Spinal cord (tissue), 10 donors: ENCODE results near the gene BCAS4. TPM values are rescaled to one million over a fixed set of nuclear protein-coding genes. Genes with fewer than 3 reads are reported as not detected.

Experiments
- DNase-seq, 6 donors: peaks; one replicate each; pipeline versions ENCODE4 v3.0.0 to v3.0.0-alpha.2; 2013 to 2015; ENCODE audit warnings: low spot score in 6 of 6, low read depth in 4 of 6
- H3K27ac ChIP-seq: one replicate; pipeline ENCODE4 v1.5.1; 2013; ENCODE audit warnings: low read depth, low read length, control low read depth
- H3K27me3 ChIP-seq: one replicate; pipeline ENCODE4 v1.6.1; 2013; ENCODE audit warnings: low read length; ENCODE audit not compliant: control insufficient read depth, insufficient read depth
- H3K36me3 ChIP-seq: one replicate; pipeline ENCODE4 v1.6.1; 2013; ENCODE audit warnings: low read length; ENCODE audit not compliant: control insufficient read depth, insufficient read depth
- H3K4me1 ChIP-seq: one replicate; pipeline ENCODE4 v1.6.1; 2013; ENCODE audit warnings: low read length; ENCODE audit not compliant: control insufficient read depth, insufficient read depth
- H3K4me3 ChIP-seq: one replicate; pipeline ENCODE4 v1.5.1; 2013; ENCODE audit warnings: low read depth, low read length, control low read depth
- H3K9me3 ChIP-seq: one replicate; pipeline ENCODE4 v1.6.1; 2013; ENCODE audit warnings: low read length; ENCODE audit not compliant: control insufficient read depth, insufficient read depth
- WGBS: methylation state at CpG from one replicate; pipeline ENCODE4 v1.1.5; 2013; ENCODE audit warnings: missing lambda C conversion rate; ENCODE audit not compliant: insufficient coverage; 5-methylcytosine and 5-hydroxymethylcytosine counted together
- polyA plus RNA-seq, 2 donors: library from polyadenylated mRNA; unstranded; fragments of 120-200 nt; gene quantifications; one replicate each; pipeline ENCODE4 v1.2.1, GENCODE V29; 2013; ENCODE audit not compliant: insufficient read length in 2 of 2
- total RNA-seq, 2 donors: library from RNA; depleted of rRNA in 1 of 2; stranded (reverse); fragments of 120-200 nt in 1 of 2; fragments of >200 nt in 1 of 2; gene quantifications; one replicate each; pipeline versions ENCODE4 v1.2.3 to v1.2.4, GENCODE V29; 2013 to 2014
- donor health status: healthy.

Gene BCAS4
- total and polyA plus RNA-seq, 4 donors = 7.8 to 16.6 (median 14.3) TPM

DNA sequence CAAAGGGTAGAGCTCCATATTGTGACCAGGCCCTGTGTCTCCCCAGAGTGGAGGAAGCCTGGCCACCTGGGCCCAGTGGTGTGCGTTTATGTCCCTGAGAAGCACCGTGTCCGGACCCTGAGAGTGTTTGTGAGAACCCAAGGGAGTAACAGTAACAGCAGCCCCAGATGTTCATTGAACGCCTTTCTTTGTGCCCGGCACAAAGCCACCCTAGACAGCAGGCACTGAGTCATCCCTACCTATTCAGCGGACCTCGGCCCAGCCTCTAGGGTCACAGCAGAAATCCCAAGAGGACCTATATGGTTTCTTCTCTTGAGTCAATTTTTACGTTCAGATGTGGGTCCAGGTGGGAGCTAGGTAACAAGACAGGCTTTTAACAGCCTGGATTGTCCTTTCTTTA is 24.5 kb downstream of the BCAS4 start:
- H3K4me3 ChIP-seq = no peak overlapping the region
- H3K27ac ChIP-seq = no peak overlapping the region
- 97% methylated on average over 8 of the region's 8 CpGs for WGBS
- H3K36me3 ChIP-seq = peaks cover 2% of the 10 kb centered on the region
- no peaks in the 10 kb centered on the region for H3K27me3 ChIP-seq
- H3K9me3 ChIP-seq = no peaks in the 10 kb centered on the region
- peaks cover 25% of the 10 kb centered on the region for H3K4me1 ChIP-seq
- no peak for DNase-seq

DNA sequence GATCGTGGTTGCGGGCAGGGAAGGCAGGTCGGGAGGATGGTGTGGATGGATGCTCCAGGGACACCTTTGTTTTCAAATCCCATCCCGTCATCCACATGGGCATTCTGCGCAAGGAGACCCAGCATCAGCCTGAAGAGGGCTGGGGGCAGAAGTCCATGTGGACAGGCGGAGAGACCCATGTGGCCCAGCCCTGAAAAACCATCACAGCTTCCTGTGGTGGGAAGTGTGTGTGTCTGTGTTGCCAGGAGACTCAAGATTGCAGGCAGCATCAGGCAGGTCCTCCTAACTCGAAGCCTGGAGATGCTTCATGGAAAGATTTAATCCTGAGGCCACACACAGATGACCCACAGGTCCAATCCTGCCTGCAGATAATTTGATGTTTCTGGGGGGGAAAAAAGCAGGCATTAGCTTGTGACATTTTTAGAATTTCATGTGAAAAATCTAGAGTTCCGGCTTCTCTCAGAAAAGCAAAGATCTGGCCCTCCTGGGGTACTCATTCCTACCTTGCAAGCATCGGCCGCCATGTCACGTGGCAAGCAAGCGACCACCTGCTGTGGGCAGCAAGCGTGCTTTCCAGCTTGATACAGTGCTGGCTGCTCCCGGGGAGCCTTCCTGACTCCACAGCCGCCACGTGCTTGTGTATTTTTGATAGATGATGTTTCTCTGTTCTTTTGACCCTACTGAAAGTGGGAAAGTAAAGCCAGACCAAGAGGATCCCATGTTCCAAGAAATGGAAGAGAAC is 25.8 kb downstream of the BCAS4 start:
- H3K4me3 ChIP-seq = no peak overlapping the region
- peak in 1 of 6 donors; percentile 66 for DNase-seq
- WGBS = 46% methylated on average over 10 of the region's 16 CpGs
- H3K4me1 ChIP-seq = peaks cover 23% of the 10 kb centered on the region
- no peak overlapping the region for H3K27ac ChIP-seq
- peaks cover 2% of the 10 kb centered on the region for H3K36me3 ChIP-seq
- H3K27me3 ChIP-seq = no peaks in the 10 kb centered on the region
- no peaks in the 10 kb centered on the region for H3K9me3 ChIP-seq

DNA sequence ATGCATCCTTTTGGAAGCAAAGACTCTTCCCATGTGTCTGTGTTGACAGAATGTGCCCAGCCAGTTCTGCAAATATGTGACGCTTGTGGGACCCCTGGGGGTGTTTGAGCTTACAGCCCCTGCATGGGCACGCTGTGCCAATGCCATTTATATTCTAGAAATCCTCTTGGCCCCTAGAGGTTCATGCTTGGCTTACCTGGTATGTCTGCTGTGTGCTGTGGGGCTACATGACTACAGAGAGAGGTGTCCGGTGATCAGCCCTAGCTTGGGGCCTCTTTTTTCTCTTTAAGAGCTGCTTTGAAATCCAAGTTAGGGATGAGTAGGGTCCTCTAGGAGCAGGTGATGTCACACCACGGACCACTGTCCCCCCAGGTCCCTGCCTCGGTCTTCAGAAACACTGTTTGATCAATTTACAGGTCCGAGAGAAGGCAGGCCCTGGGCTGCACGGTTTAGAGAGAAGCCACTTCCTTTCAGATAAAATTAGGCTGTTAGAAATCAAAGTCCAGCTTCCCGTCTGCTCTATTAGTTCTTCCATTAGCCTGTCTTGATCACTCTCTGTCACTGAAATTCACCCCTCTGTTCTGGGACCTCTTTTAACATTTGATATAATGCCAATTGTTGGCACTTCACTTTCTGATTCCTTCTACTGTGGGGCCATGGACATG is 26.5 kb downstream of the BCAS4 start:
- H3K36me3 ChIP-seq = peaks cover 2% of the 10 kb centered on the region
- H3K4me3 ChIP-seq = no peak overlapping the region

DNA sequence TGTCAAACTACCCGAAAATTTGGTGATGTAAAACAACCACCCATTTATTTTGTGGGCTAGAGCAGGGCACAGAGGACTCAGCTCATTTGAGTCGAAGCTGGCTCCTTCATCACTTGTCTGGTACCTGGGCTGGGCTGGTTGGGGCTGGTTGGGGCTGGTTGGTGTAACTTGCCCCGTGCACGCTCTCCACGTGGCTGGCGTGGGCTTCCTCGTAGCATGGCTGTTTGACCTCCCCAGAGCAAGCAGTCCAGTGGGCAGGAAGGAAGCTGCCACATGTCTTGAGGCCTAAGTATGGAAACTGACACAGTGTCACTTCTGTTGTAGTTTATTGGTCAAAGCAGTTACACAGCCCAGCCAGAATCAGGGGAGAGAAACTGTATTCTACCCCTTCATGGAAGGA is 27.1 kb downstream of the BCAS4 start:
- 88% methylated on average over 6 of the region's 7 CpGs for WGBS
- peaks cover 22% of the 10 kb centered on the region for H3K4me1 ChIP-seq
- no peak overlapping the region for H3K27ac ChIP-seq
- H3K4me3 ChIP-seq = no peak overlapping the region
- DNase-seq = no peak
- H3K27me3 ChIP-seq = no peaks in the 10 kb centered on the region
- no peaks in the 10 kb centered on the region for H3K9me3 ChIP-seq
- peaks cover 2% of the 10 kb centered on the region for H3K36me3 ChIP-seq

More for the DNA sequence above, 26.5 kb downstream of the BCAS4 start:
- H3K9me3 ChIP-seq = no peaks in the 10 kb centered on the region
- DNase-seq = peak in 1 of 6 donors; percentile 46
- H3K27me3 ChIP-seq = no peaks in the 10 kb centered on the region
- H3K4me1 ChIP-seq = peaks cover 22% of the 10 kb centered on the region
- no peak overlapping the region for H3K27ac ChIP-seq
- 82% methylated on average over 7 of the region's 8 CpGs for WGBS

DNA sequence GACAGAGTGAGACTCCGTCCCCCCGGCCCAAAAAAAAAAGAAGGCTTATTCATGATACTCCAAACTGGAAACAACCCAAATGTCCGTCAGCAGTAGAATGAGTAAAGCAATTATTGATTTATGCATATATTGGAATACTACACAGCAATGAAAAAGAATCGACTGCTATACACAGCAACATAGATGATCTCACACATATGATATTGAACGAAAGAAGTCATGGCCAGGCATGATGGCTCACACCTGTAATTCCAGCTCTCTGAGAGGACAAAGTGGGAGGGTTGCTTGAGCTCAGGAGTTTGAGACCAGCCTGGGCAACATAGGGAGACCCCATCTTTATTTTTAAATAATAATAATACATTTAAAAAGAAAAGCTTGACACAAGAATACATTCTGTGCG is 28.5 kb downstream of the BCAS4 start:
- Histone ChIP-seq H3K27ac (no peak overlapping the region), H3K36me3 (peaks cover 2% of the 10 kb centered on the region), H3K9me3 (no peaks in the 10 kb centered on the region), H3K27me3 (no peaks in the 10 kb centered on the region), H3K4me1 (peaks cover 15% of the 10 kb centered on the region), H3K4me3 (no peak overlapping the region)
- no CpG with 5 or more reads among the region's 6 CpGs for WGBS
- no peak for DNase-seq

DNA sequence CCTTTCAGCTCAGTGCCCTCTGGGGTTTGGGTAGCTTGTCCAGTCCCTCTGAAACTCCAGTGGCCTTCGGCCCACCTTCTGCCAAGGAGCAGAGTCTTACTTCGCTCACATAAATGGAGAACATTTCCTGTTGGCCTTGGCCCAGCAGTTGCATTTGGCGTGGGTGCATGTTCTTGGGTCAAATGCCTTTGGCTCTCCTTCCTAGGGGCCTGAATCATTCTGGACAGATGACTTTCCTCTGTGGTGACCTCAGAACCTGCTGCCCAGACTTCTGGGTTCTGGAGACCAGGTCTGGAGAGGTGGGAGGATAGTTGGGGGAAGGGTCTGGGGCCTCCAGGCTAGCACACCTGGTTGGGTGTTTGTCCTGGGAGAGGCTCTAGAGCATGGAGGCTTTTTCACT is 29.3 kb downstream of the BCAS4 start:
- Histone ChIP-seq H3K36me3 (peaks cover 2% of the 10 kb centered on the region), H3K27ac (no peak overlapping the region), H3K4me3 (no peak overlapping the region), H3K27me3 (no peaks in the 10 kb centered on the region), H3K4me1 (peaks cover 11% of the 10 kb centered on the region), H3K9me3 (no peaks in the 10 kb centered on the region)
- 78% methylated on average over 3 of the region's 3 CpGs for WGBS
- no peak for DNase-seq

DNA sequence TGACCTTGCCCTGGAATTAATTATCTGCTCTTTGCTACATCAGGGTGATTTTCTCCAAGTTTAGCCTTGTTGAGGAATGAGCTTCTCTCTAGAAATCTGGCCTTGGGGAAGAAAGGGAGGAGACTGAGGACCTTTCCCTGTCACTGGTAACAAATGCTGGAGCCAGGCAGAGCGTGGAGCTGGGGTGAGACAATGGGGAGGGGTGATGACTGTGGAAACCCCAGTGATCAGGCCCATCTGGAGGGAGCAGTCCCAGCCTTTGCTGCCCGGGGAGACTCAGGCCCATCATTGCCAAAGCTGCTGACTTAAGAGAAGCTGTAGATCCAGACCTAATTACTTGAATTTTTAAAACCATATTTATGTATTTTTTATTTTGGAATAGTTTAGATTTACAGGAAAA is 31.3 kb downstream of the BCAS4 start:
- H3K27me3 ChIP-seq = no peaks in the 10 kb centered on the region
- WGBS = 55% methylated on average over 1 of the region's 2 CpGs
- no peak overlapping the region for H3K27ac ChIP-seq
- H3K4me3 ChIP-seq = no peak overlapping the region
- no peaks in the 10 kb centered on the region for H3K9me3 ChIP-seq
- no peaks in the 10 kb centered on the region for H3K36me3 ChIP-seq
- DNase-seq = no peak
- H3K4me1 ChIP-seq = peaks cover 2% of the 10 kb centered on the region

DNA sequence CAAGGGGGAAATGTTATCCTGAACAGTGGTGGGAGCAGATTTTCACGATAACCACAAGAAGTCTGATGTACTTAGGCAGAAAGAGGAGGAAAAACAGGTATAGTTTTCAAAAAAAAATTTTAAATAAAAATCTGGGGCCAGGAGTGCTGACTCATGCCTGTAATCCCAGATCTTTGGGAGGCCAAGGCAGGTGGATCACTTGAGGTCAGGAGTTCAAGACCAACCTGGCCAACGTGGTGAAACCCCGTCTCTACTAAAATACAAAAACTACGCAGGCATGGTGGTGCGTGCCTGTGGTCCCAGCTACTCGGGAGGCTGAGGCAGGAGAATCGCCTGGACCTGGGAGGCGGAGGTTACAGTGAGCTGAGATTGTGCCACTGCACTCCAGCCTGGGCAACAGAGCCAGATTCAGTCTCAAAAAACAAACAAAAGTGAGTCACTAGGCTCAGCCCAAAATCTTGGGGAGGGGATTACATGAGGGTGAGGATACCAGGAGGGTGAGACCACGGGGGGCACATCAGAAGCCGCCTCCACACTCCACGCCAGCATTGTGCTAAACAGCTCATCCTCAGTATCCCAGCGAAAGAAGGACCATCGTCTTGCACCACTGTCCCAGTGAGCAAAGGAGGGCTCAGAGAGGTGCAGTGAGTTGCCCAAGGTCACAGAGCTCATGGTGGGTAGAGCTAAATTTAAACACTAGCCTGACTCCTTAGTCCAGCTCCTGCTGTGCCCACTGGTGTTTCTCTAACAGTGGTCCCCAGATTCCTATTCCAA is 33.7 kb downstream of the BCAS4 start:
- Histone ChIP-seq H3K27me3 (no peaks in the 10 kb centered on the region), H3K4me3 (no peak overlapping the region), H3K9me3 (no peaks in the 10 kb centered on the region), H3K27ac (no peak overlapping the region), H3K4me1 (no peaks in the 10 kb centered on the region), H3K36me3 (peaks cover 9% of the 10 kb centered on the region)
- WGBS = 95% methylated on average over 10 of the region's 13 CpGs
- no peak for DNase-seq

DNA sequence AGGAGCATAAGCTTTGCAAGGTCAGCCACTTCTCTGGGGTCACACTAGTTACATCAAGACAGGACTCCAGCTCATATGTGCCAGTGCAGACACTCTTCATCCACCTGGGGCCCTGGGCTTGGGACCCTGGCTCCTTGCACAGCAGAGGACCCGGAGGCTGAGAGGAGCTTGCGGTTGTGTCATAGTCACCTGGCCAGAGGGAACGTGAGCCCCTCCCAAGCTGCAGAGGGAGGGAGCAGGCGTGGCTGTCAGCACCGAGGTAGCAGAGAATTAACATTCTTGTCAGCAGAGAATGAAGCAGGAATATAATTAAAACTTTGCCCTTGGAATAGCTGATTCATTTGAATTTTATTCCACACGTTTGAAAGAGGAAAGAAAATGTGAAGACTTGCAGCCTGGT is 36.8 kb downstream of the BCAS4 start:
- no peak for DNase-seq
- WGBS = 65% methylated on average over 5 of the region's 6 CpGs
- no peaks in the 10 kb centered on the region for H3K27me3 ChIP-seq
- no peaks in the 10 kb centered on the region for H3K4me1 ChIP-seq
- H3K9me3 ChIP-seq = no peaks in the 10 kb centered on the region
- H3K4me3 ChIP-seq = no peak overlapping the region
- H3K27ac ChIP-seq = no peak overlapping the region
- peaks cover 12% of the 10 kb centered on the region for H3K36me3 ChIP-seq
